ENCODE data around the gene MAJIN. TPM values are rescaled to one million over a fixed set of nuclear protein-coding genes. Genes with fewer than 3 reads are reported as not detected.

Gene MAJIN
- polyA plus RNA-seq, 3 donors = 0.08 TPM; not detected in 2

DNA sequence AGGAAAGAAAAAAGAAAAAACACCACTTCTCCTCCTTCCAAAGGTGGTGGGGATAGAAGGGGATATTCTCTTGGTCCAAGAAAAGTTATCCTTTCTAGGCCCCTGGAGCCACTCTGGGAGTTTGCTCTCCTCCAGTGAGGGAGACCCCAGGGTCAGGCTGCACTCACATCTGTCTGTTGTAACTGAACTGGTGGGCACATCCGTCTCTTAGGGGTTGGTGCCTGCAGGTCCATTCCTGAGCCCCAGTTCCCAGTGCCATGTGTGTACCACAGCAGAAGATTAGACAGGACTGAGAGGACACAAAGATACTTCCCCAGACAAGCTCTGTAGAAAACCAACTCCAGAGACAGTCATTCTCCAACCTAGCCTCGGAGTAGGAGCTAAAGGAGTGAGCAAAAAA, 51.8 kb downstream of the MAJIN start:
- no peak overlapping the region for H3K27ac ChIP-seq (ENCODE audit: low read depth, low read length)
- WGBS, 3 donors = 73 to 85% (median 83%) methylated on average over 2 of the region's 2 CpGs

DNA sequence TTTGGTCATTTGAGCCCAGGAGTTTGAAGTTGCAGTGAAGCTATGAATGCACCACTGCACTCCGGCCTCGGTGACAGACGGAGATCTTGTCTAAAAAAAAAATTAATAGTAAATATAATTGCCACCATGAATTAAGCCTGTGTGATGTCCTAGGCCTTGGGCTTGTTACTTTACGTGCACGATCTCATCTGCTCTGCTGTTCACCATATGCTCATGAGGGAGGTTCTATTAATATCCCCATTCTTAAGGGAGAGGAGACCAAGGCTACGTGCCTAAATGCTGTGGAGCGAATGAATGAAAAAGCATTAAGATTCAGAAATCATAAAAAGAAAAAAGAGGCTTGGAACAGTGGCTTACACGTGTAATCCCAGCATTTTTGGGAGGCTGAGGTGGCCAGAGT, 52.3 kb downstream of the MAJIN start:
- H3K27ac ChIP-seq (ENCODE audit: low read depth, low read length) = no peak overlapping the region
- 82 to 88% (median 86%) methylated on average over 8 of the region's 8 CpGs for WGBS, 3 donors

DNA sequence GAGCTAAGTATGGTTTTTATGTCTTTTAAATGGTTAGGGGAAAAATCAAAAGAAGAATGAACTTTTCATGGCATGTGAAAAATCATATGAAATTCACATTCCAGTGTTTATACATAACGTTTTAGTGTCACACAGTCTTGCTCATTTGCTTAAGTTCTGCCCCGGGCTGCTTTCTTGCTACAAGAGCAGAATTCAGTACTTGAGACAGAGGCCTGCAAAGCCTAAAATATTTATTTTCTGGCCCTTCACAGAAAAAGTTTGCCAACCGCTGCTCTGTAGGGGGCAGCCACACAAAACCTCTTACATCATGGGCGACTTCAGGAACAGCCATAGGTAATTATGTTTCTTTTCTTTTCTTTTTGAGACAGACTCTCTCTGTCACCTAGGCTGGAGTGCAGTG, 53.9 kb downstream of the MAJIN start:
- H3K27ac ChIP-seq (ENCODE audit: low read depth, low read length) = no peak overlapping the region
- WGBS, 3 donors = 15 to 19% (median 16%) methylated on average over 4 of the region's 4 CpGs

DNA sequence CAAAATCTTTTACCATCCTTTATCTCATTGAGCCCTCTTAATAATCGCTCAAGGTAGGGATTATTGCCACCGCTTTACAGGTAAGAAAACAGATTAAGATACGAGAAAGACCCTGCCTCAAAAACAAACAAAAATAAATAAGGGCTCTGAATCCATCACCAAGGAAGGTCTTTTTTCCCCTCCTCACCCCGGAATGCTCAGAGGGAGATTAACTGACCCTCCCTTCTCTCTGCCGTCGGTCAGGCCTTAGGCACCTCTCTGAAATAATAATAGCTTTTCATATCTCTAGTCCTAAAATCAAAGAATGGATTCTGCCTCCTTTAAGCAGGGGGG, 54.3 kb downstream of the MAJIN start:
- 4 to 14% (median 11%) methylated on average over 6 of the region's 6 CpGs for WGBS, 3 donors
- H3K27ac ChIP-seq (ENCODE audit: low read depth, low read length) = no peak overlapping the region

DNA sequence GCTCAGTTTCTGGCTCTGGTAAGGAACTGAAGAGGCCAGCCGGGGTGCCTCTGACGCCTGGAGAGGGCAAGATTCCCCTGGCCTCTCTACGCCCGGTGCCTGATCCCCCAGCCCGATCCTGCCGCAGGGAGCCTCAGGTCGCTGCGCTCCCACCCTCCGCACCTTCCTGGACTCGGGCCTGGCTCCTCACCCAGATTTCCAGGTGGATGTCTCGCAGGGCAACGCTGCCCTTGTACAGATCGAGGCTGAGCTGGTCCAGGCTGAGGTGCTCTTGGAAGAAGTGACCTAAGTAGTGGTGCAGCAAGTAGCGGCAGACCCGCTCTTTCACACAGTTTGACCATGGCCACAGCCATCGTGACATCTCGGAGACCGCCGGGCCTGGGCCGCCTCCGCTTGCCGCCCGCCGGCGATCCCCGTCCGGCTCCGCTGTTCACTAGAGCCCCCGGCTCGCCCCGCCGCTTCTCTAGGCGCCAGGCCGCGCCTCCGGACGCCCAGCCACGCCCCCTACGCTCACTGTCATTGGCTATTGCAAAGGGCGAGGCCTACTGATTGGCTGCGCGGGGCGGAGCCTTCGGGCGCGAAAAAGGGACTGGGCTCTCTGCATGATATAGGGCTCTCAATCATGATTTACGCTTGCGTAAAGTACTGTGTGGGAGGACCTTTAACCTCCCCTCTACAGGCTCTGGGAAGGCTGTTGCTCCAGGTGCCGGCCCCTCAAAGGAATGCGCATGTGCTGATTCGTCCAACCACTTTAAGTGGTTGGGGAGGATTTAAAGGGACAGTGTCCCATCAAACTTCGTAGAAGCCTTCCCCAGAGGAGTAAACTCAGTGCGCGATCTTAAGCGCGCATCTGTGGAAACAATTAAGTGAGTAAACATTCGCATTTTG, 54.9 kb downstream of the MAJIN start, which contains the start of gene ATG2A:
Gene ATG2A (minus strand): TSS at position 435 of the 888 bp plus-strand sequence. CDS start 74 bp downstream, at position 361.
- 0 to 1% (median 0%) methylated on average over 57 of the region's 57 CpGs for WGBS, 3 donors
- H3K27ac ChIP-seq (ENCODE audit: low read depth, low read length) = peak within 1 kb of the TSS; percentile 63

DNA sequence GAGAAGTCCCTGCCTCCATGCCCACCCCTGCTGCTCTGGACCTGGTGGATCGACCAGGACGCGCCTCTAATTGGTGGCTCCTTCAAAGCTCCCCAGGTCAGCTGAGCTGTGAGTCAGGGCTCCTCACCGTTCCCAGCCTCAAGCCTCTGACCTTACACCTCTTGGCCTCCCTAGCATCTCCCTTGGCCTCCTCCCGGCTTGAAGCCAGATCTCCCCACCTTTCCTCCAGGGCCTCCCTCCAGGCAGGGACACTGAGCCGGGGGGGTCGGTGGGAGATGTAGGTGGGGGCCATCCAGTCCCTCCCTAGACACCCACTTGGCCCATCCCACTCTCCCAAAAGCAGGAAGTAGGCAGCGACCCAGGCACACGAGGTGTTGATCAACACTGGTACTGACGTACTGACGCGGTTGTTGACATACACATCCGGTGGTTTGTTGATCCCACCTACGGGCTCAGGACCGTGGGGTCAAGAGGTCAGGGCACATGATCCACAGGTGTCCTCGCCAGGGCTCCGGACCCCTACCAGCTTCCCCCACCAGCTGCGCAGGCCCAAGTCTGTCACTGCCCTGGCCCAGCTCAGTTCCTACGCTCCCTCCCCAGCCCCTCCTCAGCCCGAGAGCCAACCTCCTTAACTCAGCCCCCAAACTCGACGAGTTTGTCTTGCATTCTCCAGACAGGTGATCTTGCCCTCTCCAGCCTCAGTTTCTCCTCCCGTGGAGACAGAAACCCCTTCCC, 55.7 kb downstream of the MAJIN start:
- peak overlapping the region; percentile 63 for H3K27ac ChIP-seq (ENCODE audit: low read depth, low read length)

DNA sequence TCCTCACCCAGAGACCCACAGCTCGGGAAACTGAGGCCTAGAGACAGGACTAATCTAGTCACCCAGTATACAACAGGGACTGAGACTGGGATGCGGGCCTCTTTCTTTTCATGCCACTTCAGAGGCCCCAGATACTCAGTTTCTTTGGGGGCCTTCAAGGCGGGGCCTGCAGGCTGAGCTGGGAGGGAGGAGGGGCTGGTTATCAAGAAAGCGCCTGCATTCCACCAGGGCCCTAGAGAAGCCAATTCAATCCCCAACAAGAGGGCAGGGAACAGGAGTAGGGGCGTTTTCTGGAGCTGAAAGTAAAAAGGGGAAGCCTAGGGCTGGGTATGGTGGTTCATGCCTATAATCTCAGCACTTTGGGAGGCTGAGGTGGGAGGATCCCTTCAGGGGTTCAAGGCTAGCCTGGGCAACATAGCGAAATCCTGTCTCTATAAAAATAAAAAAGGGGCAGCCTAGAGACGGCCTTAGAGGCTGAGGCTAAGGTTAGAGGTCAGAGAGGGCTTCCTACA, 56.5 kb downstream of the MAJIN start:
- H3K27ac ChIP-seq (ENCODE audit: low read depth, low read length) = no peak overlapping the region
- WGBS, 3 donors = 80 to 81% (median 81%) methylated on average over 7 of the region's 7 CpGs

More for the DNA sequence above, 55.7 kb downstream of the MAJIN start:
- WGBS, 3 donors = 5 to 9% (median 7%) methylated on average over 23 of the region's 23 CpGs

DNA sequence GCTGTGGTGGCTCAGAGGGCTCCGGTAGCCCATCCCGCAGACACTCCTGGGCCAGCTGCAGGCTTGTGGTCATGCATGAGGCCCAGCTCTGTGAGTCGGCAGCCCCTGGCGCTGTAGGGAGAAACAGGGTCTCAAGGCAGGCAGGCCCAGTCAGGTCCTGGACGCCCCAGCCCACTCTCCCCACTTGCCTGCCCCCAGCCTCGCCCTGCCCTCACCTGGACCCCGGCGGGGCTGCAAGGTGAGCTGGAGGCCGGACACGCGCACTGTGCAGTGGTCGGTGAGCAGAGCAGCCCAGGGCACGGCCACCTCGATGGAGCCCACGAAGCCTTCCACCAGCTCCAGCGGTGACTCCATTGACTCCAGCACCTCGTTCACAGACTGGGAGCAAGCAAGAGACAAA, 57.8 kb downstream of the MAJIN start:
- 93 to 96% (median 94%) methylated on average over 10 to 17 of the region's 17 CpGs for WGBS, 3 donors

DNA sequence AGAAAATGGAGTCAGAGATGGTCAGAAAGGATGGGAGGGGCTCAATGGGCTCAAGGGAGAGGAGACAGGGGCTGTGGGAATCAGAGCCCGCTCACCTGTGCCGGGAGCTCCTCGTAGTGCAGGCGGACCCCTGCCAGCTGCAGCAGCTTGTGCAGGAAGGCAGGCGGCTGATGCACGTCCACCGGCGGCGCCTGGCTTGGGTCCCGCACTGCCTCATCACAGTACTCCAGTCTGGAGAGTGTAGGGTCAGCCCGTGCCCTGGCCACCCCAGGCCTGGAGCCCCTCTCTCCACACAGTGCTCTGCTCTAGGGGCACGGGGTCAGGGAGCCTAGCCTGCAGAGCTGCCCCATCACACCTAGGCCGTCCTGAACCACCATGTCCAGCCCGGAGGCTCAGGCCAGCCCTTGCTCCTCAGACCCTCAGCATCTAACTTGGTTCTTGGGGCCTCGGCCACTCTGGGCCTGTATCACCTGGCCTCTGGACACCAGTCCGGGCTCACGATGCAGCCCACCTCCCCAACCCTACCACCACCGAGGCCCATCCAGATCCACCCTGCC, 58.7 kb downstream of the MAJIN start:
- 89 to 92% (median 90%) methylated on average over 18 of the region's 18 CpGs for WGBS, 3 donors
- H3K27ac ChIP-seq (ENCODE audit: low read depth, low read length) = no peak overlapping the region

More for the DNA sequence above, 57.8 kb downstream of the MAJIN start:
- no peak overlapping the region for H3K27ac ChIP-seq (ENCODE audit: low read depth, low read length)

DNA sequence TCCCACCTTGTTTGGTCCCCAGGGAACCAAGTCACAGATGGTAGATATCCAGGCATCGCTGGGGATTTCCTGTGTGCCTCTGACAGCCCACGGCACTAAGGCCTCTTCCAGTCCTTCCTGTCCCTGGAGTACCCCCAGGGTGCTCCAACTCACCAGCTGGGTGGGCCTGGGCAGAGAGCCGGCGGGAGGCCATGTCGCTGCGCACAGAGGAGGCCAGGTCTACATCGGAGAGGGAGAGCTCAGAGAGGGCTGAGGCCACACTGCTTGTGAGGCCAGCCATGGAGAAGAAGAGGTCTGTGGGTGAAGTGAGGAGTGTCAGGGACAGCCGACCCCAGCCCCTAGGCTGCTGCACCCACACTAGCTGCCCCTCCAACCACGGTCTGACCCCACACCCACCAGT, 60.2 kb downstream of the MAJIN start:
- WGBS, 3 donors = 92 to 93% (median 92%) methylated on average over 9 of the region's 9 CpGs

DNA sequence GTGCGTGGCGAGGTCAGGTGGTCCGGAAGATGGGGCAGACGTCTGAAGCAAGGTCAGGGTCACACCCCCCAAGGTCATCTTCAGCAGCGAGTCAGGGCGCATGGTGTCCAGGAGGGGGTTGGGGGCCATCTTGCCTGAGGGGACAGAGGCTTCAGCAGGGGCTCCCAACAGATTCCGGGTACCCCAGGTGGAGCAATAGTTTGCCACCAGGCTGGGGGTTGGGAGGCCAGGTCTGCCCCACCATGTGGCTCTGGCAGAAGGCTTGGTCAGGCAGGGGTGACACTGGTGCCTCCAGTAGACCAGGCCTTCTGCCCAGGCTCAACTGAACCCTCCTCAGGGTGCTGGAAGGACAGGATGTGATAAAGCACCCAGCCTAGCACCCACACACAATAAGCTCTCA, 60.8 kb downstream of the MAJIN start:
- WGBS, 3 donors = 86 to 88% (median 86%) methylated on average over 7 of the region's 7 CpGs

More for the DNA sequence above, 60.2 kb downstream of the MAJIN start:
- no peak overlapping the region for H3K27ac ChIP-seq (ENCODE audit: low read depth, low read length)

DNA sequence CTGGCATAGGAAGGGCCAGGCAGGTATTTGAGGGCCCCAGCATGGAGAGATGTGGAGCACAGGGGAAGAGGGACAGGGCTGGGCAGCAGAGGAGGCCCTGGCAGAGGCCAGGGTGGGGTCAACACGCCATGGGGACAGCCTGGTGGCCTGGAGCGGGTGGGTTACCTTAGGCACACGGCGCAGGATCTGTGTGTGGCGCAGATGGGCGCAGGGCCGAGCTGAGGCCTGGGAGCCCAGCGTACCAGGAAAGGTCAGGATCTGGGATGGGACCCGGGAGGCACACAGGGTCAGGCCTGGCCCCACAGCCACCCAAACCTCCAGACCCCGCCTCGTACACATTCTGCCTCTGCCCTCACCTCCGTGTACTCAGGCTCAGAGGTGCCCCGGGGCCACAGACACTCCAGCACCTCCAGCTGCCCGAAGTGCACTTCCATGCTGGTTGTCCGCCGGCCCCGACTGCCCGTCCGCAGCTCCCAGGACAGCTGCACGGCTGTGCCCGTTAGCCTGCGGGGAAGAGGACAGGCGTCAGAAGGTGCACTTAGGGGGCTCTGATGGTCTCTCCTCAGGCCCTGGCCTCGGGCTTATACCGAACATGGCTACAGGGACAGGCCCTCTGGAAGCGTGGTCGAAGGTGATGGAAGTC, 61.3 kb downstream of the MAJIN start:
- H3K27ac ChIP-seq (ENCODE audit: low read depth, low read length) = no peak overlapping the region
- 90 to 94% (median 94%) methylated on average over 22 to 27 of the region's 27 CpGs for WGBS, 3 donors

More for the DNA sequence above, 60.8 kb downstream of the MAJIN start:
- H3K27ac ChIP-seq (ENCODE audit: low read depth, low read length) = no peak overlapping the region

DNA sequence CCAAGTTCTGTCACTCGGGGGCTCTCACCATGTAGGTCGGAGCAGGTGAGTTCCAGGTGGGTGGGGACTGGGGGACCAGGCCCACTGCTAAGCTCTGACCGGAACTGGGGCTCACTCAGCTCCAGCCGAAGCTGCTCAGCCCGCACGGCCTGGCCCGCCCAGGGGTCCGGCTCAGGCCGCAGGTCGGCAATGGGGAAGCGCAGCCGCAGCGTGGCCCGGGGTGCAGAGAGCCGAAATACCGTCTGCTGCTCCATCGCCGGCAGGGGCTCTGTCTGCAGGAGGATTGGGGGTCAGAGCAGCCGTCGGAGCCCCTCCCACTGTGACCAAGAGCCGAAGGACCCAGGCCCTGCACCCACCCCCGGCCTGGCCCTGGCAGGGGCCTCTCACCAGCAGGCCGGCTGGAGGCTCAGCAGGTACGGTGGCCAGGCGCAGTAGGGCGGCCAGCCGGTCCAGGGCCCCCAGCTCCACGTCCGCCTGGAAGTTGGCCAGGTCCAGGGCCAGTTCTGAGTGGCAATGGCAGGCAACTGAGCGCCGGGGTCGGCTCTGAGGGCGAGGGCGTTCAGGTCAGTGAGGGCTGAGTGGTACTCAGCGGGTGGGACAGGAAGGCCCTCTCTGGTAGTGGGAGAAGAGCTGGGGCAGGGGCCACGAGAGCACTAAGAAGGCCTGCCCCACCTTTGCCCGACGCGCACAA, 62.1 kb downstream of the MAJIN start:
- H3K27ac ChIP-seq (ENCODE audit: low read depth, low read length) = no peak overlapping the region
- WGBS, 3 donors = 90 to 94% (median 91%) methylated on average over 35 to 39 of the region's 39 CpGs

DNA sequence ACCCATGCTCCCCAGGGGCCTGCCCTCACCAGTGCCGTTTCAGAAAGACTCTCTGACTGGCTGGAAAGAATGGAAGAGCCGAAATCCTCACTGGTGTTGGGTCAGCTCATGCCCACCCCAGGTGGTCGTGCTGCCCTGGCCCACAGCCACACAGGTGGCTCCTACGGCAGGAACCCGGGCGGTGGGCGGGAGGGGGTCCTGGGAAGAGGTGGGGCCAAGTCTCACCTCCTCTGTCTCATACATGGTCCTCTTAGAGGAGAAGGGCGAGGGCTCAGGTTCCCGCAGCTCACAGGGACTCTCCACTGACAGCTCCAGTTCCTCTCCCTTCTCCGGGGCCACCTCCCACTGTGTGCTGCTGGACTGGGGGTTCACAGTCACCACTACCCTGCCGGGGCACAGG, 63.1 kb downstream of the MAJIN start:
- H3K27ac ChIP-seq (ENCODE audit: low read depth, low read length) = no peak overlapping the region
- WGBS, 3 donors = 85 to 91% (median 89%) methylated on average over 11 of the region's 11 CpGs

DNA sequence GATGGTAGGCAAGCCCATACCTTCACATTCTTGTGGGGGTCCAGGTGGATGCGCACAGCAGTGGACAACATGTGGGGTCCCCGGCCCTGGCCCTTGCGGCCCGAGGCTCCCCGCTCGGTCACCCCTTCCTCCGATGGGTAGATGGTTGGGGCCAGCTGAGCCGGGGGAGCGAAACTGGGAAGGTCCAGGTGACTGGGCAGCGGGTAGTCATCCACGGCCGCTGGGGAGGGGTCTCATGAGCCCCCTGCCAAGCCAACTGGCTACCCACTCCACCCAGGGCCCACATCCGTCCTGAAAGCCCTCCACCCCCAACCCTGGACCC, 65.6 kb downstream of the MAJIN start:
- H3K27ac ChIP-seq (ENCODE audit: low read depth, low read length) = no peak overlapping the region
- WGBS, 3 donors = 92 to 96% (median 95%) methylated on average over 6 to 13 of the region's 13 CpGs

DNA sequence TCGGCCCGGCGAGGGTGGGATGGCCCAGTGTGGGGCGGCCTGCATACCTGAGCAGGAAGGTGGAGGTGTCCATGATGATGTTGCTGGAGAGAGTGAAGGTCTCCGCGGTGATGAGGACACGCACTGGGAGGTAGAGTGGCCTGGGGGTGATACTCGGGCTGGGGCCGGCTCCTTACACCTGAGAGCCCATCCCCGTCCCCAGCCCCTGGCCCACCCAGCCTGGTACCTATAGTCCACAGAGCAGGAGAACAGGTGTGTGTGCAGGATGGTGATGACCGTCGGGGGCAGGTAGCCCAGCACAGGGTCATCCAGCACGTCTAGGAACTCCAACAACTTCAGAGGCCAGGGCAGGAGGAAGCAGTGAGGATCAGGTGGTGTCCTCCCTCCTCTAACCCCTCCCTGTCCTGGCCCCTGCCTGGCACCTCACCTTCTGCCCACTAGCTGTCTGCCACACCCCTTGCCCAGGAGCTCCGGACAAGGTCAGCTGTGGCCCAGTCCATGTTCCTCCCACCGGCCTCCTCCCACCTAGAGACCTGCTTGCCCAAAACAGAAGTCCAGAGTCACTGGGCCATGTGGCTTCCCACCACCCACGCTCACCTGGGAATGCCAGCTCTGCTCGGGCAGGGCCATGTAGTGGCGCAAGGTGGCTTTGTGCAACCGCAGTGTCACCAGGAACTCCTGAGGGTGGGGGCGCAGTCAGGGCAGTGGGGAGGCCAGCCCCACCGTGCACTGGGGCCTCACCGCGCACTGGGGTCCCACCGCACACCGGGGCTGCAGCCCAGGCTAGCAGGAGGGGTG, 66.2 kb downstream of the MAJIN start:
- WGBS, 3 donors = 90 to 94% (median 93%) methylated on average over 25 of the region's 25 CpGs
- H3K27ac ChIP-seq (ENCODE audit: low read depth, low read length) = no peak overlapping the region

DNA sequence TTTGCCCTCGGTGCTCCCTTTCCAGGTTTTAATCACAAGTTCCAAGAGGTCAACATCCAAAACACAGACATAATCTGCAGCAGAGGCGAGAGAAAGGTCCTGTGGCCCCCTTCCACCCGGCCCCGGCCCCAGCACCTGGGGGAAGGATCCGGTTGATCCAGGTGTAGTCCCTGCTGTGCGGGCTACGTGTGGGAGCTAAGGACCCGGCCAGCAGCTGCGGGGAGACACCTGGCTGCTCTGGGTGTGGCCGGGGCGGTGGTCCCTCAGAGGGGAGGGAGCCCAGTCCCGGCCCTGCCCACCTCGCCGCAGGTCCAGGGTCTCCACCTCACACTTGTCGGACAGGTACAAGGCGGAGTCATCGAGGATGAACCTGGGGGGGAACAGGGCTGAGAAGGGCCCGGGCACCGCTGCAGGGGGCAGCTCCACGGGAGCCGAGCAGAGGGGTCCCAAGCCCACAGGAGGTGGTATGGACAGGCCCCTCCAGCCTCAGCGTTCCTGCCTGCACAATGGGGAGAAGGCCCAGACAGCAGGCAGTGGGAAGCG, 68.5 kb downstream of the MAJIN start:
- 93 to 97% (median 93%) methylated on average over 23 of the region's 23 CpGs for WGBS, 3 donors
- H3K27ac ChIP-seq (ENCODE audit: low read depth, low read length) = no peak overlapping the region
